ENCODE data around the gene GOLIM4.
"Not testable (repeated sequence)": the region's sequence is repeated elsewhere in the genome, so short reads cannot be mapped to it uniquely, and the experiment has no call there.

Gene GOLIM4

GRCh38 chr3:168029705-168030104, 66.0 kb downstream of the GOLIM4 start:
- no peak for DNase-seq

GRCh38 chr3:168028086-168028485, 67.6 kb downstream of the GOLIM4 start:
- DNase-seq, result no peak
- in situ Hi-C loops (cut with HindIII; ENCODE audit: low pct_ligation_motif_present, low pct_unique_long_range_greater_than_20kb, low sequenced_read_pairs), result no loop called here

More at GRCh38 chr3:168029705-168030104, 66.0 kb downstream of the GOLIM4 start:
- in situ Hi-C loops (cut with HindIII; ENCODE audit: low pct_ligation_motif_present, low pct_unique_long_range_greater_than_20kb, low sequenced_read_pairs), result no loop called here

- in situ Hi-C loops (cut with HindIII; ENCODE audit: low pct_ligation_motif_present, low pct_unique_long_range_greater_than_20kb, low sequenced_read_pairs), result no loop called here
Observed at GRCh38 chr3:168026764-168027163, 69.0 kb downstream of the GOLIM4 start.

GRCh38 chr3:168025076-168025475, 70.6 kb downstream of the GOLIM4 start:
- no peak for DNase-seq

More at GRCh38 chr3:168026764-168027163, 69.0 kb downstream of the GOLIM4 start:
- no peak for DNase-seq

GRCh38 chr3:168024537-168024941, 71.2 kb downstream of the GOLIM4 start:
- in situ Hi-C loops (cut with HindIII; ENCODE audit: low pct_ligation_motif_present, low pct_unique_long_range_greater_than_20kb, low sequenced_read_pairs), result no loop called here
- no peak for DNase-seq

More at GRCh38 chr3:168025076-168025475, 70.6 kb downstream of the GOLIM4 start:
- in situ Hi-C loops (cut with HindIII; ENCODE audit: low pct_ligation_motif_present, low pct_unique_long_range_greater_than_20kb, low sequenced_read_pairs), result no loop called here

GRCh38 chr3:168021737-168022450, 73.8 kb downstream of the GOLIM4 start:
- in situ Hi-C loops (cut with HindIII; ENCODE audit: low pct_ligation_motif_present, low pct_unique_long_range_greater_than_20kb, low sequenced_read_pairs), result no loop called here
- DNase-seq, result no peak

GRCh38 chr3:168011280-168011679, 84.4 kb downstream of the GOLIM4 start:
- DNase-seq; in situ Hi-C loops (cut with HindIII; ENCODE audit: low pct_ligation_motif_present, low pct_unique_long_range_greater_than_20kb, low sequenced_read_pairs): not testable (repeated sequence)

GRCh38 chr3:168006584-168006983, 89.1 kb downstream of the GOLIM4 start:
- DNase-seq, result no peak
- in situ Hi-C loops (cut with HindIII; ENCODE audit: low pct_ligation_motif_present, low pct_unique_long_range_greater_than_20kb, low sequenced_read_pairs), result no loop called here

- in situ Hi-C loops (cut with HindIII; ENCODE audit: low pct_ligation_motif_present, low pct_unique_long_range_greater_than_20kb, low sequenced_read_pairs), result no loop called here
- no peak for DNase-seq
Observed at GRCh38 chr3:168003911-168004310, 91.8 kb downstream of the GOLIM4 start.

- in situ Hi-C loops (cut with HindIII; ENCODE audit: low pct_ligation_motif_present, low pct_unique_long_range_greater_than_20kb, low sequenced_read_pairs), result no loop called here
- no peak for DNase-seq
Observed at GRCh38 chr3:168002786-168003368, 92.8 kb downstream of the GOLIM4 start.

- in situ Hi-C loops (cut with HindIII; ENCODE audit: low pct_ligation_motif_present, low pct_unique_long_range_greater_than_20kb, low sequenced_read_pairs), result no loop called here
- DNase-seq, result no peak
Observed at GRCh38 chr3:168001244-168001643, 94.5 kb downstream of the GOLIM4 start.

GRCh38 chr3:167998253-167998652, 97.5 kb downstream of the GOLIM4 start:
- in situ Hi-C loops (cut with HindIII; ENCODE audit: low pct_ligation_motif_present, low pct_unique_long_range_greater_than_20kb, low sequenced_read_pairs), result no loop called here
- no peak for DNase-seq

GRCh38 chr3:167996514-167996913, 99.2 kb downstream of the GOLIM4 start:
- DNase-seq, result no peak
- in situ Hi-C loops (cut with HindIII; ENCODE audit: low pct_ligation_motif_present, low pct_unique_long_range_greater_than_20kb, low sequenced_read_pairs), result no loop called here

- DNase-seq, result no peak
- in situ Hi-C loops (cut with HindIII; ENCODE audit: low pct_ligation_motif_present, low pct_unique_long_range_greater_than_20kb, low sequenced_read_pairs), result no loop called here
Observed at GRCh38 chr3:167992381-167992780, 103.3 kb downstream of the GOLIM4 start.

GRCh38 chr3:167991213-167991612, 104.5 kb downstream of the GOLIM4 start:
- in situ Hi-C loops (cut with HindIII; ENCODE audit: low pct_ligation_motif_present, low pct_unique_long_range_greater_than_20kb, low sequenced_read_pairs), result no loop called here
- no peak for DNase-seq

- no peak for DNase-seq
- in situ Hi-C loops (cut with HindIII; ENCODE audit: low pct_ligation_motif_present, low pct_unique_long_range_greater_than_20kb, low sequenced_read_pairs), result no loop called here
Observed at GRCh38 chr3:167989999-167990398, 105.7 kb downstream of the GOLIM4 start.

GRCh38 chr3:167989066-167989465, 106.7 kb downstream of the GOLIM4 start:
- no peak for DNase-seq
- in situ Hi-C loops (cut with HindIII; ENCODE audit: low pct_ligation_motif_present, low pct_unique_long_range_greater_than_20kb, low sequenced_read_pairs), result no loop called here

GRCh38 chr3:167983583-167983982, 112.1 kb downstream of the GOLIM4 start:
- no peak for DNase-seq
- in situ Hi-C loops (cut with HindIII; ENCODE audit: low pct_ligation_motif_present, low pct_unique_long_range_greater_than_20kb, low sequenced_read_pairs), result no loop called here

- DNase-seq, result no peak
- in situ Hi-C loops (cut with HindIII; ENCODE audit: low pct_ligation_motif_present, low pct_unique_long_range_greater_than_20kb, low sequenced_read_pairs), result no loop called here
Observed at GRCh38 chr3:167978486-167978885, 117.2 kb downstream of the GOLIM4 start.

- in situ Hi-C loops (cut with HindIII; ENCODE audit: low pct_ligation_motif_present, low pct_unique_long_range_greater_than_20kb, low sequenced_read_pairs), result no loop called here
- no peak for DNase-seq
Observed at GRCh38 chr3:167978071-167978470, 117.7 kb downstream of the GOLIM4 start.

Data from ACHN (cell line).